Cerebellar nuclear complex (tissue), 1 donor: ENCODE results near the gene FBLL1.
A peak's percentile ranks its signal among the peaks of the same experiment; 100 is the strongest.
"Not testable (repeated sequence)": the region's sequence is repeated elsewhere in the genome, so short reads cannot be mapped to it uniquely, and the experiment has no call there.

ENCODE experiments used
- DNase-seq, 2 experiments: peaks; one replicate each; lab custom pipeline; 2025; lab: John Stamatoyannopoulos, UW

Gene FBLL1

GRCh38 chr5:168552146-168552545, 23.0 kb downstream of the FBLL1 start:
- no peak for DNase-seq

GRCh38 chr5:168553377-168554130, 24.4 kb downstream of the FBLL1 start:
- no peak for DNase-seq

GRCh38 chr5:168557389-168557788, 28.3 kb downstream of the FBLL1 start:
- no peak for DNase-seq

- no peak for DNase-seq
Observed at GRCh38 chr5:168562279-168562678, 33.2 kb downstream of the FBLL1 start.

DNA sequence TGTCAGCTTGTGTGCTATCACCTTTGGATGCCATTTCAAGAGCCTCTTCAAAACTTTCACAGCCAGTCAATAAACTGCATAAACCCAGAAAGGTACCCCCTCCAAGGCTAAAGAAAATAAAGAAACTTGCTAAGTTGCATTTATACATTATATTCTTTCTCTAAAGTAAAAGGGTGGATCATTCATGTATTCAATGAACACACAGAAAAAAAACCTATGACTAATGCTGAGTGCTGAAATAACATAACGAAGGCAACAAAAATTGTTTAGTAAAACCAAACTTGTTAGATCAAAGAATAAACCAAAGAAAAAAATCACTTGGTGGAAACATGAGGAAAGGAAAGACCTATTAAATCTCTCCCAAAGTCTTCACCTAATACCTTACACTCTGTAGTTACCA, 34.9 kb downstream of the FBLL1 start:
- no peak for DNase-seq

- no peak for DNase-seq
Observed at GRCh38 chr5:168568738-168569137, 39.6 kb downstream of the FBLL1 start.

GRCh38 chr5:168570490-168571328, 41.6 kb downstream of the FBLL1 start:
- DNase-seq = no peak

GRCh38 chr5:168573663-168574062, 44.6 kb downstream of the FBLL1 start:
- not testable (repeated sequence) for DNase-seq

DNA sequence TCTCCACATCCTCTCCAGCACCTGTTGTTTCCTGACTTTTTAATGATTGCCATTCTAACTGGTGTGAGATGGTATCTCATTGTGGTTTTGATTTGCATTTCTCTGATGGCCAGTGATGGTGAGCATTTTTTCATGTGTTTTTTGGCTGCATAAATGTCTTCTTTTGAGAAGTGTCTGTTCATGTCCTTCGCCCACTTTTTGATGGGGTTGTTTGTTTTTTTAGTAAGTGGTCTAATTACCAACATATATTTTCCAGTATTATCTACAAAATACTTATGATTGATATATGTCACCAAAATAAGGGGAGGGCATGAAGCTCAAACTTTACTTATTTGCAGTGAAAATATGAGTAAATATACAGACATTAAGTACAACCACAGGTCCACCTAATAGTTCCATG, 45.1 kb downstream of the FBLL1 start:
- not testable (repeated sequence) for DNase-seq

GRCh38 chr5:168575391-168576372, 46.6 kb downstream of the FBLL1 start:
- DNase-seq = no peak

DNA sequence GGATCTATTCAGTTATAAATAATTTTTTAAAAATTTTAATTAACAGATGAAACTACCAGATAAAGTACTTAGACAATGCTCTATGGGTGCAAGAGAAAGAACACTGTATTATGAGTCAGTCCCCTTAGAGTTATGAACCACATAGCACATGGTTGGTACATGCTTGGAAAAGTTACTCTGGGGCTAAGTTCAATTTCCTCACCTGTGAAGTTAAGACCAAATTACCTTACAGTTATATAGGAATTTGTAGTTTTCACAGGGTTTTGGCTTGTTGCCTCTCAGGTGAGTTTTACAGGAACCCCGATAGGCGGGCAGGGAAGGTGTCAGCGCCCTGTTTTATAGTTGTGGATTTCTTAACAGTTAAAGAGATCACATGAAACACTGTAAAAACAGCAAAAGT, 48.9 kb downstream of the FBLL1 start:
- DNase-seq = no peak

DNA sequence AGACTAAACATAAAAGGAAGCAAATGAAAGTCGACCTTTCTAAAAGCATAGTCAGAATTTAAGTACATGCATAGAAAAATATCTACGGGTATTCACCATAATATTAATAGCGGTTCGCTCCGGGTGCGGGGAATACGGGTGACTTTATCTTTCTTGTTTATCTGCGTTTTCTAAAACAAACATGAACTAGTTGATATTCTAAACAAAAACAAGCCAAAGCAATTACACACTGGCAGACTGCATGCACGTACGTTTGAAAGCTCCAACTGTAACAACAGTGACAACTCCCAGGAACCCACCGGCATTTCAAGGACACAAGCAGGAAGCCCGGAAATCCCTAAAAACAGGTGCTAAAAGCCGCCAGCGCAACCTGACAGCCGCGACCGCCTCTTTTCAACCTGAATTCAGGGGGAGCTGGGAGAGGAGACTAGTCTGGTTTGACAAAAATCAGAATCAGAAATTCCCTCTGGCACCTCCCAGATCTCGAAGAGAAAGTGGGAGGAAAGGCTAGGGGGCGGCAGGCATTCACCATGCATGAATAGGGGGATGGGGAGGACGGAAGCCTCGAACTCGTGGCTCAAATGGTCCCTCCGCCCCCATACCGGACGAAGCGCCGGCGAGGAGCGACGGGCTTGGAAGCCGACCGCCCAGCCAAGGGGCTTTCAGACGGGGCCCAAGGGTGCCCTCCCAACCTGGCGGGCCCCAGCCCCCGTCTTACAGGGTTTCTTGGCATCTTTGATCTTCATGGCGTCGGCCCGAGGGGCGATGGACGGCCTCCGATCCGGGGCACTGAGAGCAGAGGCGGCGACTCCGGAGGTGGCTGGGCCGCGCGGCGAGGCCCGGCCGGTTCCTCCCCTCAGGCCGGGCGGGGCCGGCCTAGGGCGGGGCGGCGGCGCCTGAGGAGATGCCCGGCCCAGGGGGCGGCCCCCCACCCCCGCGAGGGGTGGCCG, 49.7 kb downstream of the FBLL1 start, which contains the start of gene PANK3:
Gene PANK3, minus strand, starts transcription at position 831 of the 950 bp plus-strand sequence. Its CDS starts 85 bp downstream, at position 746.
- DNase-seq = no peak

DNA sequence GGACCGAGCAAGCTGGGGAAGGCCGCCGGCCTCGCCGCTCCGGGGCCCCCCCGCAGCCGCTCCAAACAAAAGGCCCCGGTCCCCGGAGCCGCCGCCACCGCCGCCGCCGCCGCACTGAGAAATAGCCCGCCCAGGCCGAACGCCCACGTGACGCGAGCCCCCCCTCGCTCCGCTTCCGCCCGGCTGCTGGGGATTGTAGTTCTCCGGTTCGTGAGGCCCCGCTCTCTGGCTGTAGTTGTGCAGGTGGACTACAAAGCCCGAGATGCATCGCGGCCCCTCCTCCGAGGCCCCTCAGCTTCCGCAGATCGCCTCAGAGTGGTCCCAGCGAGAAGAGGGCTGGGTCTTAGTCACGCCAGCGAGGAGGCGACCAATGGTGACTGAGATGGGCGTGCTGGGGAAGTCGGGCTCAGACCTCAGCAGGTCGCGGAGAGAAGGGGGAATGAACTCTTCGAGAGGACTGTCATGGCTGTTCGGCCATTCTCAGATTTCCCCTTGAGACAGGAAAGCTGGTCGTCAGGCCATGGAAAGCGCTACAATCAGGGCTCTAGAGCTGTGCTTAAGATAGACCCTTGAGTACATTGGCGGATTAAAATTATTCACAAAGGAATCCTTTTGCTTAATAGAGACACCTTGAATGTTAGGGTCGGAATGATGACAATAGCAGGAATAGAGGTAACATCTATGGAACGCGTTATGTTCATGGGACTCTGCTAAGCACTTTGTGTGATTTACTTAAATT, 50.6 kb downstream of the FBLL1 start:
- peak; percentile 95 to 99 for DNase-seq

- DNase-seq = no peak
Observed at GRCh38 chr5:168580227-168580508, 51.1 kb downstream of the FBLL1 start.
